ENCODE data around the gene CDKAL1.

DNA sequence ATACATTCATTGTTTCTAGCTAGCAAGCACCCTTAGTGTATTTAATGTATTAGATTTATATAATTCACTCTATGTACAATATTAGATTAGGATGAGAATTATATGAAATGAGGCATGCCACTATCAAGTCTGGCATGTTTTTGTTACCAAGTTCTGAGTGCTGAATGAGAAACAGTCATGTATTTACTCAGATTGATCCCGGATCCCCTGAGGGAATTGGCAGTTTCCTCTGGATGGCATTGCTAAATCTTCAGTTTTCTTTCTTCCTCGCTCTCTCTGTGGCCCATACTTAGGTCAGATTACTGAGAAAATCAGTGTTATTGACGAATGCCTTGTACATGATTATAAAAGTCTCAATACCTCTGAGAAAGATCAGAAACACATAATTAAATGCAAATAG, 66.6 kb downstream of the CDKAL1 start:
- TF ChIP-seq, protein P1, sequence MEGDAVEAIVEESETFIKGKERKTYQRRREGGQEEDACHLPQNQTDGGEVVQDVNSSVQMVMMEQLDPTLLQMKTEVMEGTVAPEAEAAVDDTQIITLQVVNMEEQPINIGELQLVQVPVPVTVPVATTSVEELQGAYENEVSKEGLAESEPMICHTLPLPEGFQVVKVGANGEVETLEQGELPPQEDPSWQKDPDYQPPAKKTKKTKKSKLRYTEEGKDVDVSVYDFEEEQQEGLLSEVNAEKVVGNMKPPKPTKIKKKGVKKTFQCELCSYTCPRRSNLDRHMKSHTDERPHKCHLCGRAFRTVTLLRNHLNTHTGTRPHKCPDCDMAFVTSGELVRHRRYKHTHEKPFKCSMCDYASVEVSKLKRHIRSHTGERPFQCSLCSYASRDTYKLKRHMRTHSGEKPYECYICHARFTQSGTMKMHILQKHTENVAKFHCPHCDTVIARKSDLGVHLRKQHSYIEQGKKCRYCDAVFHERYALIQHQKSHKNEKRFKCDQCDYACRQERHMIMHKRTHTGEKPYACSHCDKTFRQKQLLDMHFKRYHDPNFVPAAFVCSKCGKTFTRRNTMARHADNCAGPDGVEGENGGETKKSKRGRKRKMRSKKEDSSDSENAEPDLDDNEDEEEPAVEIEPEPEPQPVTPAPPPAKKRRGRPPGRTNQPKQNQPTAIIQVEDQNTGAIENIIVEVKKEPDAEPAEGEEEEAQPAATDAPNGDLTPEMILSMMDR (IDR thresholded peaks at IDR 0.05; ENCODE audit: insufficient read depth, low read length), result no peak
- TF ChIP-seq POLR2AphosphoS5 (IDR thresholded peaks at IDR 0.05; ENCODE audit: low read depth), result no peak
